ENCODE results near the gene CA10. TPM values are rescaled to one million over a fixed set of nuclear protein-coding genes. Genes with fewer than 3 reads are reported as not detected.

CA10 gene
- total RNA-seq, 1 experiment from 2014 or later: not detected

DNA sequence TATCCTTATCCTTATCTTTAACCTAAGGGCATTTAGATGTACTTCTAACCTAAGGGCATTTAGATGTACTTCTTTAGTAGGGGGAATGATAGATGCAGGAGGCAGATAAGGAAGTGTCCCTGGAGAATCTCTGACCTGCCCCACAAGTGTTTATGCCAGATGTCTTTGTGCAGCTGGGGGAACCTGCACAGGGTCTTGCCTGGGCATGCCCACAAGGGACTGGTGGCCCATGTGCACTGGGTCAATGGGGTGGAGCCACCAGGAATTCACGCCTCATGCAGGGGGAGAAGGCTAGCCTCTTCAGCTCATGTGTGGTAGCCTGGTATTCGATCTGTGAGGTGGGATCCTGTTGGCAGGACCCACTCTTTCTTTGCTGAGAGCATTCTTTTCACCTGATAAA, 38.0 kb downstream of the CA10 start:
- ChIA-PET CTCF (no interaction called here), POLR2A (ENCODE audit: low non-redundant PET) (no interaction called here)
- Histone ChIP-seq H3K27ac (ENCODE audit: low read depth, low read length, poor library complexity, severe bottlenecking) (no peak overlapping the region), H3K27me3 (replicated peaks; ENCODE audit: insufficient read depth, low read depth, low read length, poor library complexity) (no peaks in the 10 kb centered on the region), H3K36me3 (ENCODE audit: insufficient read depth, low read length, poor library complexity, severe bottlenecking) (no peaks in the 10 kb centered on the region), H3K4me1 (ENCODE audit: insufficient read depth, low read length, poor library complexity, severe bottlenecking) (no peaks in the 10 kb centered on the region), H3K9me3 (ENCODE audit: low read depth, low read length, poor library complexity, severe bottlenecking) (no peaks in the 10 kb centered on the region), H3K4me3 (ENCODE audit: low read depth, low read length, poor library complexity, severe bottlenecking) (no peak overlapping the region)
- no peak for DNase-seq (ENCODE audit: low spot score)
- no TSS peak for BruUV-seq (replicated peaks)
- TF ChIP-seq, protein P1, sequence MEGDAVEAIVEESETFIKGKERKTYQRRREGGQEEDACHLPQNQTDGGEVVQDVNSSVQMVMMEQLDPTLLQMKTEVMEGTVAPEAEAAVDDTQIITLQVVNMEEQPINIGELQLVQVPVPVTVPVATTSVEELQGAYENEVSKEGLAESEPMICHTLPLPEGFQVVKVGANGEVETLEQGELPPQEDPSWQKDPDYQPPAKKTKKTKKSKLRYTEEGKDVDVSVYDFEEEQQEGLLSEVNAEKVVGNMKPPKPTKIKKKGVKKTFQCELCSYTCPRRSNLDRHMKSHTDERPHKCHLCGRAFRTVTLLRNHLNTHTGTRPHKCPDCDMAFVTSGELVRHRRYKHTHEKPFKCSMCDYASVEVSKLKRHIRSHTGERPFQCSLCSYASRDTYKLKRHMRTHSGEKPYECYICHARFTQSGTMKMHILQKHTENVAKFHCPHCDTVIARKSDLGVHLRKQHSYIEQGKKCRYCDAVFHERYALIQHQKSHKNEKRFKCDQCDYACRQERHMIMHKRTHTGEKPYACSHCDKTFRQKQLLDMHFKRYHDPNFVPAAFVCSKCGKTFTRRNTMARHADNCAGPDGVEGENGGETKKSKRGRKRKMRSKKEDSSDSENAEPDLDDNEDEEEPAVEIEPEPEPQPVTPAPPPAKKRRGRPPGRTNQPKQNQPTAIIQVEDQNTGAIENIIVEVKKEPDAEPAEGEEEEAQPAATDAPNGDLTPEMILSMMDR (conservative IDR thresholded peaks at IDR 0.05; ENCODE audit: low read depth, low read length): no peak
- TF ChIP-seq EZH2 (IDR thresholded peaks at IDR 0.05; ENCODE audit: borderline replicate concordance, low read depth, low read length, poor library complexity, severe bottlenecking): no peak
- intact Hi-C loops (cut with micrococcal nuclease; ENCODE audit: unreplicated experiment): no loop called here

DNA sequence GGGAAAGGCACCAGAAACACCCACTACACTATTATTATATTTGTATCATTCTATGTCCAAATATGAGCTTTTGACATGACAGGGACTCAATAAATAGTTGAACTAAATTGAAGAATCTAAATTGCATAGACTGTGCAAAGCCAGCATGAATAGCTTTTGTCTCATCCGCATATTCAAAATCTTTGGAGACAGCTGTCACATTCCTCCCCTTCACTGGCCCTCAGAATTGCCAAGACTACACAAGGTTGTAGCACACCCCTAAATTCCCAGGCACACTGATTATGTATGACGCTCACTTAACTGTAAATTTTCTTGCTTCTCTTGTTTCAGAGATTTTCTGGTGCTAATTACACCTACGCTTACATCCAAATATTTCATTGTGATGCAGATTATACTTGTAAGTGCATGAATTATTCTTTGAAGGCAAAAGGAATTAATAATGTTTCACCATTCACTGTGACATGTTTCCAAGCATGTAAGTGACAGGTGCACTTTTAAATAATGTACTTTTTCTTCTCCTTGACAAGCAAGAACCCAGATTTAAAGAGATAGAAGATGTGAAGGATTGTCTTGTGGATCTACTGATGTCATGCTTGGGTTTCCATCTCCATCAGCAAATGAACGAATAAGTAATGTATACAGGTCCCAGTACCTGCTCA, 47.5 kb downstream of the CA10 start:
- Histone ChIP-seq H3K27ac (ENCODE audit: low read depth, low read length, poor library complexity, severe bottlenecking) (no peak overlapping the region), H3K4me1 (ENCODE audit: insufficient read depth, low read length, poor library complexity, severe bottlenecking) (no peaks in the 10 kb centered on the region), H3K9me3 (ENCODE audit: low read depth, low read length, poor library complexity, severe bottlenecking) (no peaks in the 10 kb centered on the region), H3K4me3 (ENCODE audit: low read depth, low read length, poor library complexity, severe bottlenecking) (no peak overlapping the region), H3K27me3 (replicated peaks; ENCODE audit: insufficient read depth, low read depth, low read length, poor library complexity) (no peaks in the 10 kb centered on the region), H3K36me3 (ENCODE audit: insufficient read depth, low read length, poor library complexity, severe bottlenecking) (no peaks in the 10 kb centered on the region)
- no TSS peak for BruUV-seq (replicated peaks)
- POLR2A ChIA-PET (ENCODE audit: low non-redundant PET): no interaction called here
- intact Hi-C loops (cut with micrococcal nuclease; ENCODE audit: unreplicated experiment): no loop called here
- TF ChIP-seq, protein P1 (conservative IDR thresholded peaks at IDR 0.05; ENCODE audit: low read depth, low read length): no peak
- TF ChIP-seq EZH2 (IDR thresholded peaks at IDR 0.05; ENCODE audit: borderline replicate concordance, low read depth, low read length, poor library complexity, severe bottlenecking): no peak
- no peak for DNase-seq (ENCODE audit: low spot score)
- CTCF ChIA-PET: no interaction called here

DNA sequence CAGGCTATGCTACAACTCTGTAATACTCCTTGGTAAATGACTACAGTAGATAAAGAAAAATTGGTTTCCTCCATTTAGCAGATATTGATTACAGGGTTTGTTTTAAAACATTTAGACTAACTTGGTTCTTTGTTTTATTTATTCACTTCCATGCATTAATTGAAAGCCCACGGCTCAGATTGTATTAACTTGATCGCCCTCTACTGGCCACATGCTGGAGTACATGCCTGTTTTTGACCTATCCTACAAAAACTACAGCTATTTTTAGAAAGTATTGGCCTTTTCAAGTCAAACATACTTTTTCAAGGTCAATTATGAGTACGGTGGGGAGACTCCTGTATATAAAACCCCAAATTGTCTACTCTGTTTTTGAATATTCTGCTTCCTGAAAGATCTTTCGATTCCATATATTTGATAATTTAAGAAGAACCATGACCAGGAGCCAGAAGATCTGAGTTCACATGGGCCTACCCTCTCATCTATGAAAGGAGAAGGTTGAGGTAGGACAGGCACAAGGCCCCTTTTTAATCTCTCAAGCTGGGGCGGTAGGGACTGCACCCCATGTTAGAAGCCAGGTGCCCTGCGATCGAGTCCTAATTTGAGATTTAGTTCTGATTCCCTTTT, 51.8 kb downstream of the CA10 start:
- H3K27me3 ChIP-seq (replicated peaks; ENCODE audit: insufficient read depth, low read depth, low read length, poor library complexity): no peaks in the 10 kb centered on the region
- BruUV-seq (replicated peaks): no TSS peak
- TF ChIP-seq EZH2 (IDR thresholded peaks at IDR 0.05; ENCODE audit: borderline replicate concordance, low read depth, low read length, poor library complexity, severe bottlenecking): no peak
- TF ChIP-seq, protein P1 (conservative IDR thresholded peaks at IDR 0.05; ENCODE audit: low read depth, low read length): peak; percentile 86
- DNase-seq (ENCODE audit: low spot score): peak; percentile 59
- ChIA-PET POLR2A (ENCODE audit: low non-redundant PET) (no interaction called here), CTCF (interaction anchor here (0.9 to 2.3 kb wide), 3 partner anchors 246 to 735 kb away, joined by 3 to 15 read pairs (median 4); no protein-coding TSS in a partner anchor)
- no peak overlapping the region for H3K4me3 ChIP-seq (ENCODE audit: low read depth, low read length, poor library complexity, severe bottlenecking)
- no peak overlapping the region for H3K27ac ChIP-seq (ENCODE audit: low read depth, low read length, poor library complexity, severe bottlenecking)
- intact Hi-C loops (cut with micrococcal nuclease; ENCODE audit: unreplicated experiment): loop anchor here (2.0 to 10.0 kb wide), 4 partner anchors 244 to 812 kb away; no protein-coding TSS in a partner anchor
- H3K9me3 ChIP-seq (ENCODE audit: low read depth, low read length, poor library complexity, severe bottlenecking): no peaks in the 10 kb centered on the region
- no peaks in the 10 kb centered on the region for H3K36me3 ChIP-seq (ENCODE audit: insufficient read depth, low read length, poor library complexity, severe bottlenecking)
- no peaks in the 10 kb centered on the region for H3K4me1 ChIP-seq (ENCODE audit: insufficient read depth, low read length, poor library complexity, severe bottlenecking)

Data from A673 (cell line).